Activated CD8-positive, alpha-beta memory T cell treated with anti-CD3 and anti-CD28 coated beads, Interleukin-2, amount 50 U/mL, for 24 hours (primary cell): ENCODE data around the gene PDIK1L.
A peak's percentile ranks its signal among the peaks of the same experiment; 100 is the strongest.
"Not testable (repeated sequence)": the region's sequence is repeated elsewhere in the genome, so short reads cannot be mapped to it uniquely, and the experiment has no call there.

Experiments used
- DNase-seq: peaks from one replicate; pipeline ENCODE4 v3.0.0-alpha.2; 2020; ENCODE audit errors: extremely low read depth

PDIK1L gene

GRCh38 chr1:26090893-26091292 is 20.7 kb upstream of the PDIK1L start:
- no peak for DNase-seq

GRCh38 chr1:26092422-26092821 is 19.2 kb upstream of the PDIK1L start:
- DNase-seq: no peak

GRCh38 chr1:26093569-26093968 is 18.1 kb upstream of the PDIK1L start:
- DNase-seq: not testable (repeated sequence)

GRCh38 chr1:26094076-26094669 is 17.5 kb upstream of the PDIK1L start:
- DNase-seq: no peak

GRCh38 chr1:26094677-26095383 is 16.8 kb upstream of the PDIK1L start:
- DNase-seq: no peak

GRCh38 chr1:26096471-26096870 is 15.2 kb upstream of the PDIK1L start:
- DNase-seq: no peak

GRCh38 chr1:26097696-26098095 is 13.9 kb upstream of the PDIK1L start:
- DNase-seq: no peak

GRCh38 chr1:26098602-26099001 is 13.0 kb upstream of the PDIK1L start:
- no peak for DNase-seq

GRCh38 chr1:26099780-26100179 is 11.8 kb upstream of the PDIK1L start:
- DNase-seq: no peak

GRCh38 chr1:26100204-26100603 is 11.4 kb upstream of the PDIK1L start:
- not testable (repeated sequence) for DNase-seq

GRCh38 chr1:26102119-26102518 is 9.5 kb upstream of the PDIK1L start:
- no peak for DNase-seq

- DNase-seq: no peak
Observed at GRCh38 chr1:26102526-26102925, 9.1 kb upstream of the PDIK1L start.

GRCh38 chr1:26105226-26105548 is 6.4 kb upstream of the PDIK1L start:
- DNase-seq: not testable (repeated sequence)

GRCh38 chr1:26109229-26110164 is 2.1 kb upstream of the PDIK1L start:
- DNase-seq: no peak

- DNase-seq: peak; percentile 43
Observed at GRCh38 chr1:26110731-26111529, 694 bp upstream of the PDIK1L start.

- no peak for DNase-seq
Observed at GRCh38 chr1:26112407-26112775, 767 bp downstream of the PDIK1L start.

- DNase-seq: no peak
Observed at GRCh38 chr1:26114165-26114927, 2.7 kb downstream of the PDIK1L start.

- DNase-seq: no peak
Observed at GRCh38 chr1:26119892-26120608, 8.4 kb downstream of the PDIK1L start.

GRCh38 chr1:26121854-26122773 is 10.5 kb downstream of the PDIK1L start:
- no peak for DNase-seq
